ENCODE data around the gene CDK2.
"Not testable (repeated sequence)": the region's sequence is repeated elsewhere in the genome, so short reads cannot be mapped to it uniquely, and the experiment has no call there.

CDK2 gene

GRCh38 chr12:55982319-55982936, 15.8 kb downstream of the CDK2 start:
- DNase-seq (ENCODE audit: low spot score): no peak

GRCh38 chr12:55983232-55983842, 16.7 kb downstream of the CDK2 start:
- no peak for DNase-seq (ENCODE audit: low spot score)

DNA sequence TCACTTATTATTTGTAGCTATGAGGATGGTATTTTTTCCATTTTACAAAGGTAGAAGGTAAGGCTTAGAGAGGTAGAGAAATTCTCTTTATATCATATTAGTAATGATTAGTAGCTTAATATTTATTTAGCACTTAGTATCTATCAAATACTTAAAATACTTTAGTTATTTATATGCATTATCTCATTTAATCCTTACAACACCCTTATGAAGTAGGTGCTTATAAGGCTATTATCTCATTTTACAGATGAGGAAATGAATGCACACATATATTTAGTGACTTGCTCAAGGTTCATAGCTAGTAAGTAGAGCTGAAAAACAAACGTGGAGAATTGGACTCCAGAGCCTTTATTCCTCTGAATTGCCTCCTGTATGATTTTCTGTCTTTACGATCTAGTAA, 18.2 kb downstream of the CDK2 start:
- DNase-seq (ENCODE audit: low spot score): no peak

DNA sequence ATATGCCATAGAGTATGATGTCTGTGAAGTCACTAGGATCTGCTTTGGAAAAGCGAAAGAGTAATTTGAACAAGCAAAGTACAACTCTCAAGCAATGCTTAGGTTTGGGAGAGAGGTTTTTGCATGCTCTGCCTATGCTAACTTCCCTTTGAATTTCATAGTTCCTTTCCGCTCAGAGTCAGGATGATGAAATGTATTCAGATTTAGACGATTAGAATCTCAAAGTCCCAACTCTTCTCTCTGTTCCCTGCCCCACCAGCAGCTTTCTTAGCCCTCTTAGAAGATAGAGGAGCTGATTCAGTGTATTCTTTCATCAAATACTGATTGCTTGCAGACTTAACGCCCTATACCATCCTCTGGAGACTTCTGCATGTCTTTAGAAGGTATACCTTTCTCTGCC, 18.7 kb downstream of the CDK2 start:
- no peak for DNase-seq (ENCODE audit: low spot score)

GRCh38 chr12:55985976-55986375, 19.3 kb downstream of the CDK2 start:
- DNase-seq (ENCODE audit: low spot score): not testable (repeated sequence)

DNA sequence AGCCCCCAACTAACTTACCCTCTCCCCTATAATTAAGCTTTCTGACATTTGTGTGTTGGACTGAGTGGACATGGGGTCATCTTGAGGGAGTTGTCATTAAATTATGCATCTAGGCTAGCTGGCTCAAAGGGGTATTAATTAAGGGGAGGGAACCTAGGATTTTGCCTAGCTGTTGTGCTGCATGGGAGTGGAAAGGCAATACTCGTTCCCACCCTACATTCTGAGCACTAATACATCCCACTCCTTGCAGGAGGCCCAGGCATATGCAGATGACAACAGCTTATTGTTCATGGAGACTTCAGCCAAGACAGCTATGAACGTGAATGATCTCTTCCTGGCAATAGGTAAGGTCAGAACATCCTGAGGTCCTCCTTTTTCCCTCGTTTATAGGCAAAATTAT, 24.5 kb downstream of the CDK2 start:
- DNase-seq (ENCODE audit: low spot score): no peak

GRCh38 chr12:55993230-55993853, 26.7 kb downstream of the CDK2 start:
- no peak for DNase-seq (ENCODE audit: low spot score)

- DNase-seq (ENCODE audit: low spot score): no peak
These were observed 28.7 kb downstream of the CDK2 start for GRCh38 chr12:55995366-55995765.

GRCh38 chr12:55996201-55996714, 29.6 kb downstream of the CDK2 start:
- DNase-seq (ENCODE audit: low spot score): peak; percentile 83

DNA sequence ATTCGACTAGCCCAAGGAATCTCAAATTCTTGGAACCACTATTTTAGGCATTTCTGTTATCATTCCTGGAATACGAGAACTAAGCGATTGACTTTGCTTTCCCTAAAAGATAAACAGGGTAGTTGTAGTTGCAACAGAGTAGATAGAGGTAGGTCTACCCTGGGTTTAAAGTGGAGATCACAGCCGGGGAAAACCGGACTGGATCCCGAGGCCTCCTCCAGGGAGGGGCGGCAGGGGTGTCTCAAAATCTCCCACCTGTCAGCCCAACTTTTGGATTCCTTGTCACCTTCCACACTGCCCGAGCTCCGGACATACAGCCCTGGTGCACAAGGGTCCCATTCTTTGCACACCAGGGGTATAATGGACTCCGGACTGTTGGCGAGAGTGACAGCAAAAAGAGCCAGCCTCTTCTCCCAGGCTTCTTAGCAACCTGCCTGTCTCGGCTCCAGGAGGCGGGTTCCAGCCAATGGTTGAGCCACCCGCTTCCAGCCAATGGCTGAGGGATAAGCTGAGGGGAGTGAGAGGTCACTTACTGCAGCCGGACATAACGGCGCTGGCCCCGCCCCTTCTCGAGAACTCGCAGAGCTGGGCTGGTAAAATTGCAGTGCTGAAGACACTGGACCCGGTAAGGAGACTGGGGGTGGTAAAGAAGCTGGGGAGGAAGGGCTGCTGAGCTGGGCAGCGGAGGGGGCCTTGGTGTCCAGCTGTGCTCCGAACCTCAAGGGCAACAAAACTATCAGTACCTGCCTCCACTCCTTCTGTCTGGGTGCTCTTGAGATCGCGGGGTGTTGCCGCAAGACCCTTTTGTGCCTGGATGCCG, 30.3 kb downstream of the CDK2 start, which contains the start of gene SUOX:
Gene SUOX, plus strand, starts transcription at position 562 of the 820 bp plus-strand sequence. CDS start 4,946 bp downstream, outside the sequence.
- DNase-seq (ENCODE audit: low spot score): peak; percentile 98

DNA sequence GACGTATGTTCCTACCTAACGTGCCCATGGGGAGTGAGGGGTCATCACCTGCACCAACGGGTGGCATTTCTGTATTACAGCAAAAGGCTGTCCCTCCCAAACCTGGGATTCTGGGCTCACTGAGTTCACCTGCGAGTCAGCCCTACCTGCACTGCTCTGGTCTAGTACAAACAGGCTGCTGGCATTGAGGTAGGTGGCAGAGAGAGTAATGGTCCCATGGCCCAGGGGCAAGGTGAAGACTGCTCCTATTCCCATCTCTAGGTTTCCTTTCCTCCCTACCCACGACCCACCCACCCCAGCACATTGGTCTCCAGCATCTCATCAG, 30.9 kb downstream of the CDK2 start:
- DNase-seq (ENCODE audit: low spot score): no peak

DNA sequence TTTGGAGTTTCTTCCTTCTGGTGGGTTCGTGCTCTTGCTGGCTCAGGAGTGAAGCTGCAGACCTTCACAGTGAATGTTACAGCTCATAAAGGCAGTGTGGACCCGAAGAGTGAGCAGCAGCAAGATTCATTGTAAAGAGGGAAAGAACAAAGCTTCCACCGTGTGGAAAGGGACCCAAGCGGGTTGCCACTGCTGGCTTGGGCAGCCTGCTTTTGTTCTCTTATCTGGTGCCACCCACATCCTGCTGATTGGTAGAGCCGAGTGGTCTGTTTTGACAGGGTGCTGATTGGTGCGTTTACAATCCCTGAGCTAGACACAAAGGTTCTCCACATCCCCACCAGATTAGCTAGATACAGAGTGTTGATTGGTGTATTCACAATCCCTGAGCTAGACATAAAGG, 32.9 kb downstream of the CDK2 start:
- not testable (repeated sequence) for DNase-seq (ENCODE audit: low spot score)

DNA sequence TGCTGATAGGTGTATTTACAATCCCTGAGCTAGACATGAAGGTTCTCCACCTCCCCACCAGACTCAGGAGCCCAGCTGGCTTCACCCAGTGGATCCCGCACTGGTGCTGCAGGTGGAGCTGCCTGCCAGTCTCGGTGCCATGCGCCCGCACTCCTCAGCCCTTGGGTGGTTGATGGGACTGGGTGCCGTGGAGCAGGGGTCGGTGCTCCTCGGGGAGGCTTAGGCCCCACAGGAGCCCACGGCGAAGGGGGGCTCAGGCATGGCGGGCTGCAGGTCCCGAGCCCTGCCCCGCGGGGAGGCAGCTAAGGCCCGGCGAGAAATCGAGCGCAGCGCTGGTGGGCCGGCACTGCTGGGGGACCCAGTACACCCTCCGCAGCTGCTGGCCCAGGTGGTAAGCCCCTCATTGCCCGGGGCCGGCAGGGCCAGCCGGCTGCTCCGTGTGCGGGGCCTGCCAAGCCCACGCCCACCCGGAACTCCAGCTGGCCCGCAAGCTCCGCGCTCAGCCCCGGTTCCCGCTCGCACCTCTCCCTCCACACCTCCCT, 33.4 kb downstream of the CDK2 start:
- not testable (repeated sequence) for DNase-seq (ENCODE audit: low spot score)

GRCh38 chr12:56001487-56002100, 35.0 kb downstream of the CDK2 start:
- no peak for DNase-seq (ENCODE audit: low spot score)

- DNase-seq (ENCODE audit: low spot score): not testable (repeated sequence)
These were observed 36.7 kb downstream of the CDK2 start for GRCh38 chr12:56003376-56003775.

GRCh38 chr12:56004211-56004610, 37.6 kb downstream of the CDK2 start:
- no peak for DNase-seq (ENCODE audit: low spot score)

DNA sequence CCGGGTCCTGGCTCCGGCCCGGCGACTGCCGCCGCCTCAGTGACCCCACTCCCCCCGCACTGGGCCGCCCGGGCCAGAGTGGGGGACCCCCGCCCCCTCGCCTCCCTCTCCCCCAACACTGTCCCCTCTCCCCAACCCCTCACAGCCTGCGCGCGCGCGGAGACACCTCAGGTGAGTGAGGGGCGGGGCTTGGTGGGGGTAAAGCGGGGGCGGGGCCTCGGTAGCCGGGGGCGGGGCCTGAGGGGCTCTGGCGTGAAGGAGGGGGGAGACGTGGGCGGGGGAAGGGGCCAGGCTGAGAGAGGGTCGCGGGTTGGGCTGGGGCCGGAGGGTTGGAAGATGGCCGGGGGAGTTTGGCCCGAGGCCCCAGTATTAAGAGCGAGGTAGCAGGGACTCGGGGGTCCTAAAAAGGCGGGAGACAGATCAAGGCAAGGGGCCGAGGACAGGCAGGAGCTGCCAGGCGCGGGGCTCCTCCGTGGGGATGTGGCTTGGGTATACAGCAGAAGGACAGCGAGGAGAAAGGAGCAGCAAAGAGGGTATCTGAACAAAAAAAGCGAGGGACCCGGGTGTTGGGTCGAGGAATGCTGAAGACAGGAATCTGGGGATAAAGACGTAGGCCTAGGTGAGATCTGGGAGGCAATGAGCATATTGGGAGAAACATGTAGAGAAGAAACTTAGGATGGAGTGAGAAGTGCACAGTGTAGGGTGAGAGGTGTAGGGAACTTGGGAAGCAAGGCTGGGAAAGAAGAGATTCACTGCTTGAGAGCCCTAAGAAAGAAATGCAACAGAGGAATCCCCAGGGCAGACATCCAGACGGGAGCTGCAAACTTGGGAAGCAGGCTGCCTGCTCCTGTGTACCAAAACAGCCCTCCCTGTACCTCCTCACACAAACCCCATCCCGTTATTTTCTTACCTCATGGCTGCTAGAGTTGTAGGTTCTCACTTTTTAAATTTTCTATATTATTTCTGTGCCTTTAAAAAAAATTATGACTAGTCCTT, 41.2 kb downstream of the CDK2 start:
- DNase-seq (ENCODE audit: low spot score): peak; percentile 19

DNA sequence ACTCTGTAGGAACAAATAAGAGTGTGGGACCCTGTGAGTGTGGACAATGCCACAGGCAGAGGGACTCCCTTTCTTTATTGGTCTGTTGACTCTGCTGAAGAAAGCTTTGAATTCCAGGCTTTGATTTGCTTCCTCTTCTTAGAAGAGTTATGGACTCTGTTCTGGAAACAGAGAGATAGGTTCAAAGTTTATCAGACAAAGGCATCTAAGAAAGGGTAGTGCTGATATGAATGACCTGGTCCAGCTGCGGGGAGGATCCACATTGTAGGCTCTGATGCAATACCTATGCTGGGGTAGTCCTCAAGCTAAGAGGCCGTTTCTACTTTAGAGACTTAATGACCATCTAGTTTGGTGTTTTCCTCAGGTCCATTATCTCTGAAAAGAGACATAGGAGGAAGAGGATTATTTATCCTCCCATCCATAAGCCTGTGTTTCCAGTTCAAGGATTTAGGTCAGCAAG, 43.5 kb downstream of the CDK2 start:
- DNase-seq (ENCODE audit: low spot score): no peak

- DNase-seq (ENCODE audit: low spot score): no peak
These were observed 45.0 kb downstream of the CDK2 start for GRCh38 chr12:56011509-56012090.

DNA sequence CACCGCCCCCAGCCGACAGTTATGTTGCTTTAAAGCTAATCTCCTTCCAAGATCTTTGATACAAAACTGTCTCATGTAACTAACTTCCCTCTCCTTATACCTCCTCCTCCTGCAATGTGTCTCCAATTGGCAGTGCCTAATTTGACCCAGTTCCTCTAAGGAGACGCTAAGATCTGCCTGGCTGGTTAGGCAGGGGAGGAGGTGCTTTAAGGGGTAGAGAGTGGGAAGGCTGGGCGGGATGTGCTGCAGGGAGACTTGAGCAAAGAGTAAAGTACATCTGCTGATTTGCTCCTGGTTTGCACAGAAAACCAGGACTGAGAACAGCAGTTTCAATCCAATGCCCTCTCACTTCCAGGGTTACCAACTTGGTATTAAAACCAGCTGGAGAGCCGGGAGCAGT, 46.9 kb downstream of the CDK2 start:
- DNase-seq (ENCODE audit: low spot score): no peak

All from RKO (cell line).